ENCODE results near the gene CAB39. TPM values are rescaled to one million over a fixed set of nuclear protein-coding genes. Genes with fewer than 3 reads are reported as not detected.

The CAB39 gene
- total RNA-seq, 1 experiment from 2014 or later: 52.5 TPM

- Histone ChIP-seq H3K9me3 (ENCODE audit: low read length) (no peaks in the 10 kb centered on the region), H2AFZ (ENCODE audit: low read length) (no peak overlapping the region), H3K27me3 (ENCODE audit: low read length) (no peaks in the 10 kb centered on the region), H3K4me2 (ENCODE audit: low read length) (peak overlapping the region; percentile 84), H3K4me1 (ENCODE audit: insufficient read depth, low read length) (peaks cover 67% of the 10 kb centered on the region), H3K9me2 (replicated peaks; ENCODE audit: low read length) (no peaks in the 10 kb centered on the region), H4K20me1 (ENCODE audit: low read length) (no peaks in the 10 kb centered on the region), H3K79me2 (ENCODE audit: low read length) (peaks cover 82% of the 10 kb centered on the region), H3K9ac (ENCODE audit: low read length) (peak overlapping the region; percentile 76), H3K4me3 (ENCODE audit: low read length) (peak overlapping the region; percentile 52), H3K36me3 (ENCODE audit: low read depth, low read length) (peaks cover 48% of the 10 kb centered on the region), H3F3A (ENCODE audit: low read length, unreplicated experiment) (peaks cover 10% of the 10 kb centered on the region), H3K27ac (ENCODE audit: low read length) (peak overlapping the region; percentile 98)
- ChIA-PET POLR2A (ENCODE audit: unreplicated experiment) (interaction anchor here (0.6 kb wide), 1 partner anchor 13 kb away, joined by 4 read pairs; no protein-coding TSS in a partner anchor), CTCF (interaction anchor here (1.0 kb wide), 1 partner anchor 17 kb away, joined by 3 read pairs; no protein-coding TSS in a partner anchor)
- BruUV-seq (replicated peaks): TSS peak; percentile 36
- intact Hi-C loops (cut with micrococcal nuclease): loop anchor here (1.0 to 10.0 kb wide), 6 partner anchors 20 to 570 kb away; partner anchors contain the start of genes SP100 and SP140
- DNase-seq: peak; percentile 43
- ATAC-seq: no peak
- TF ChIP-seq, protein P1, sequence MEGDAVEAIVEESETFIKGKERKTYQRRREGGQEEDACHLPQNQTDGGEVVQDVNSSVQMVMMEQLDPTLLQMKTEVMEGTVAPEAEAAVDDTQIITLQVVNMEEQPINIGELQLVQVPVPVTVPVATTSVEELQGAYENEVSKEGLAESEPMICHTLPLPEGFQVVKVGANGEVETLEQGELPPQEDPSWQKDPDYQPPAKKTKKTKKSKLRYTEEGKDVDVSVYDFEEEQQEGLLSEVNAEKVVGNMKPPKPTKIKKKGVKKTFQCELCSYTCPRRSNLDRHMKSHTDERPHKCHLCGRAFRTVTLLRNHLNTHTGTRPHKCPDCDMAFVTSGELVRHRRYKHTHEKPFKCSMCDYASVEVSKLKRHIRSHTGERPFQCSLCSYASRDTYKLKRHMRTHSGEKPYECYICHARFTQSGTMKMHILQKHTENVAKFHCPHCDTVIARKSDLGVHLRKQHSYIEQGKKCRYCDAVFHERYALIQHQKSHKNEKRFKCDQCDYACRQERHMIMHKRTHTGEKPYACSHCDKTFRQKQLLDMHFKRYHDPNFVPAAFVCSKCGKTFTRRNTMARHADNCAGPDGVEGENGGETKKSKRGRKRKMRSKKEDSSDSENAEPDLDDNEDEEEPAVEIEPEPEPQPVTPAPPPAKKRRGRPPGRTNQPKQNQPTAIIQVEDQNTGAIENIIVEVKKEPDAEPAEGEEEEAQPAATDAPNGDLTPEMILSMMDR (conservative IDR thresholded peaks at IDR 0.05; ENCODE audit: low read depth, low read length): no peak
- TF ChIP-seq EZH2phosphoT487 (IDR thresholded peaks at IDR 0.05; ENCODE audit: borderline replicate concordance, low read length) (no peak), EZH2 (IDR thresholded peaks at IDR 0.05; ENCODE audit: low read length, unreplicated experiment) (no peak)
These were observed 81.9 kb downstream of the CAB39 start for GRCh38 chr2:230794497-230794896.

- H3K4me1 ChIP-seq (ENCODE audit: insufficient read depth, low read length): peaks cover 67% of the 10 kb centered on the region
These were observed 83.2 kb downstream of the CAB39 start for GRCh38 chr2:230795856-230796255.

More at GRCh38 chr2:230795856-230796255, 83.2 kb downstream of the CAB39 start:
- H4K20me1 ChIP-seq (ENCODE audit: low read length): no peaks in the 10 kb centered on the region
- peaks cover 10% of the 10 kb centered on the region for H3F3A ChIP-seq (ENCODE audit: low read length, unreplicated experiment)
- DNase-seq (no peak), ATAC-seq (no peak)
- CTCF ChIA-PET: no interaction called here
- H3K9me2 ChIP-seq (replicated peaks; ENCODE audit: low read length): no peaks in the 10 kb centered on the region
- no peak overlapping the region for H3K4me3 ChIP-seq (ENCODE audit: low read length)
- TF ChIP-seq EZH2 (IDR thresholded peaks at IDR 0.05; ENCODE audit: low read length, unreplicated experiment) (no peak), EZH2phosphoT487 (IDR thresholded peaks at IDR 0.05; ENCODE audit: borderline replicate concordance, low read length) (no peak)
- TF ChIP-seq, protein P1 (conservative IDR thresholded peaks at IDR 0.05; ENCODE audit: low read depth, low read length): no peak
- BruUV-seq (replicated peaks): no TSS peak
- H2AFZ ChIP-seq (ENCODE audit: low read length): no peak overlapping the region
- H3K9ac ChIP-seq (ENCODE audit: low read length): peak overlapping the region; percentile 6; the same call in 1 of the 2 replicates
- POLR2A ChIA-PET (ENCODE audit: unreplicated experiment): no interaction called here
- H3K4me2 ChIP-seq (ENCODE audit: low read length): peak overlapping the region; percentile 26
- H3K79me2 ChIP-seq (ENCODE audit: low read length): peaks cover 75% of the 10 kb centered on the region
- intact Hi-C loops (cut with micrococcal nuclease): loop anchor here (10.0 kb wide), 2 partner anchors 381 to 571 kb away; partner anchors contain the start of genes SP100 and SP140
- H3K9me3 ChIP-seq (ENCODE audit: low read length): no peaks in the 10 kb centered on the region
- no peaks in the 10 kb centered on the region for H3K27me3 ChIP-seq (ENCODE audit: low read length)
- peaks cover 43% of the 10 kb centered on the region for H3K36me3 ChIP-seq (ENCODE audit: low read depth, low read length)
- H3K27ac ChIP-seq (ENCODE audit: low read length): peak overlapping the region; percentile 98

Measured in PC-3 (cell line).